Measurements from ENCODE around the gene SRSF4.
"Not testable (repeated sequence)": the region's sequence is repeated elsewhere in the genome, so short reads cannot be mapped to it uniquely, and the experiment has no call there.

Gene SRSF4

GRCh38 chr1:29181413-29182225 lies at the start of gene SRSF4:
Gene SRSF4, minus strand, starts transcription at chr1:29181900. Its CDS starts 148 bp downstream, at chr1:29181752.
- peak; percentile 97 to 98 (median 97) for DNase-seq (ENCODE audit: low read depth in 3 of 3)

- DNase-seq (ENCODE audit: low read depth in 3 of 3) = peak; percentile 92
These were observed 49.1 kb upstream of the SRSF4 start, which contains the start of gene MECR for GRCh38 chr1:29230553-29231378. Gene MECR, minus strand, starts transcription at chr1:29230934. Its CDS starts 28 bp downstream, at chr1:29230906.

- DNase-seq (ENCODE audit: low read depth in 3 of 3) = no peak
These were observed 48.5 kb upstream of the SRSF4 start for GRCh38 chr1:29230204-29230552.

GRCh38 chr1:29227511-29227910 lies 45.8 kb upstream of the SRSF4 start:
- no peak for DNase-seq (ENCODE audit: low read depth in 3 of 3)

GRCh38 chr1:29225361-29225760 lies 43.7 kb upstream of the SRSF4 start:
- DNase-seq (ENCODE audit: low read depth in 3 of 3) = no peak

- DNase-seq (ENCODE audit: low read depth in 3 of 3) = no peak
These were observed 42.7 kb upstream of the SRSF4 start for GRCh38 chr1:29224356-29224837.

GRCh38 chr1:29223521-29223920 lies 41.8 kb upstream of the SRSF4 start:
- DNase-seq (ENCODE audit: low read depth in 3 of 3) = no peak

GRCh38 chr1:29222686-29223085 lies 41.0 kb upstream of the SRSF4 start:
- DNase-seq (ENCODE audit: low read depth in 3 of 3) = no peak

GRCh38 chr1:29222260-29222659 lies 40.6 kb upstream of the SRSF4 start:
- DNase-seq (ENCODE audit: low read depth in 3 of 3) = not testable (repeated sequence)

- no peak for DNase-seq (ENCODE audit: low read depth in 3 of 3)
These were observed 39.6 kb upstream of the SRSF4 start for GRCh38 chr1:29221296-29221695.

- no peak for DNase-seq (ENCODE audit: low read depth in 3 of 3)
These were observed 36.5 kb upstream of the SRSF4 start for GRCh38 chr1:29218223-29218622.

- DNase-seq (ENCODE audit: low read depth in 3 of 3) = no peak
These were observed 35.9 kb upstream of the SRSF4 start for GRCh38 chr1:29217633-29218032.

GRCh38 chr1:29213055-29213454 lies 31.4 kb upstream of the SRSF4 start:
- no peak for DNase-seq (ENCODE audit: low read depth in 3 of 3)

GRCh38 chr1:29211086-29212030 lies 29.7 kb upstream of the SRSF4 start:
- DNase-seq (ENCODE audit: low read depth in 3 of 3) = no peak

GRCh38 chr1:29210278-29211085 lies 28.8 kb upstream of the SRSF4 start:
- DNase-seq (ENCODE audit: low read depth in 3 of 3) = no peak

- no peak for DNase-seq (ENCODE audit: low read depth in 3 of 3)
These were observed 27.5 kb upstream of the SRSF4 start for GRCh38 chr1:29209173-29209572.

- no peak for DNase-seq (ENCODE audit: low read depth in 3 of 3)
These were observed 26.7 kb upstream of the SRSF4 start for GRCh38 chr1:29208442-29208841.

GRCh38 chr1:29202584-29203340 lies 21.1 kb upstream of the SRSF4 start:
- DNase-seq (ENCODE audit: low read depth in 3 of 3) = peak; percentile 72 to 90 (median 88)

GRCh38 chr1:29202053-29202452 lies 20.4 kb upstream of the SRSF4 start:
- no peak for DNase-seq (ENCODE audit: low read depth in 3 of 3)

GRCh38 chr1:29201595-29202051 lies 19.9 kb upstream of the SRSF4 start:
- no peak for DNase-seq (ENCODE audit: low read depth in 3 of 3)

Measured in stimulated activated CD4-positive, alpha-beta T cell treated with anti-CD3 and anti-CD28 coated beads, TNF-alpha, amount 100 ng/mL, for 48 hours (primary cell).